ENCODE measurements around the gene C4orf54. TPM values are rescaled to one million over a fixed set of nuclear protein-coding genes. Genes with fewer than 3 reads are reported as not detected.

The C4orf54 gene
- total RNA-seq, 1 experiment from 2014 or later, result 0.04 TPM

- intact Hi-C loops (cut with micrococcal nuclease), result no loop called here
- Histone ChIP-seq H3K4me2 (ENCODE audit: low read length) (no peak overlapping the region), H3K27me3 (ENCODE audit: low read length) (no peaks in the 10 kb centered on the region), H3K4me1 (ENCODE audit: insufficient read depth, low read length) (no peaks in the 10 kb centered on the region), H3K79me2 (ENCODE audit: low read length) (no peaks in the 10 kb centered on the region), H3F3A (ENCODE audit: low read length, unreplicated experiment) (no peaks in the 10 kb centered on the region), H3K36me3 (ENCODE audit: low read depth, low read length) (no peaks in the 10 kb centered on the region), H3K9me3 (ENCODE audit: low read length) (peaks cover 5% of the 10 kb centered on the region; the same call in 1 of the 2 replicates), H3K4me3 (ENCODE audit: low read length) (no peak overlapping the region), H3K27ac (ENCODE audit: low read length) (no peak overlapping the region), H4K20me1 (ENCODE audit: low read length) (no peaks in the 10 kb centered on the region), H3K9ac (ENCODE audit: low read length) (no peak overlapping the region), H3K9me2 (replicated peaks; ENCODE audit: low read length) (no peaks in the 10 kb centered on the region), H2AFZ (ENCODE audit: low read length) (no peak overlapping the region)
- ATAC-seq (no peak), DNase-seq (no peak)
- BruUV-seq (replicated peaks), result no TSS peak
- CTCF ChIA-PET, result no interaction called here
- no peak for TF ChIP-seq EZH2phosphoT487 (IDR thresholded peaks at IDR 0.05; ENCODE audit: borderline replicate concordance, low read length)
- no peak for TF ChIP-seq EZH2 (IDR thresholded peaks at IDR 0.05; ENCODE audit: low read length, unreplicated experiment)
- no peak for TF ChIP-seq CTCF (conservative IDR thresholded peaks at IDR 0.05; ENCODE audit: low read depth, low read length)
- POLR2A ChIA-PET (ENCODE audit: unreplicated experiment), result no interaction called here
Observed at GRCh38 chr4:99687120-99687519, 29.5 kb upstream of the C4orf54 start.

DNA sequence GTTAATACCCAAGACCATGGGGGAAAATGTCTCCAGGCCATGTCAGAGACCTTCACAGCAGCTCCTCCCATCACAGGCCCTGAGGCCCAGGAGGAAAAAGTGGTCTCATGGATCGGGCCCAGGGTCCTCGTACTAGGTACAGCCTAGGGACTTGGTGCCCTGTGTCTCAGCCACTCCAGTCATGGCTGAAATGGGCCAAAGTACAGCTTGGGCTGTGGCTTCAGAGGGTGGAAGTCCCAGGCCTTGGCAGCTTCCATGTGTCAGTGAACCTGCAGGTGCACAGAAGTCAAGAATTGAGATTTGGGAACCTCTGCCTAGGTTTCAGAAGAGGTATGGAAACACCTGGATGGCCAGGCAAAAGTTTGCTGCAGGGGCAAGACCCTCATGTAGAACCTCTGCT is 27.6 kb upstream of the C4orf54 start:
- Histone ChIP-seq H3K9me3 (ENCODE audit: low read length) (no peaks in the 10 kb centered on the region), H3K79me2 (ENCODE audit: low read length) (no peaks in the 10 kb centered on the region), H4K20me1 (ENCODE audit: low read length) (no peaks in the 10 kb centered on the region), H3K27me3 (ENCODE audit: low read length) (no peaks in the 10 kb centered on the region), H3K9me2 (replicated peaks; ENCODE audit: low read length) (no peaks in the 10 kb centered on the region), H2AFZ (ENCODE audit: low read length) (no peak overlapping the region), H3K36me3 (ENCODE audit: low read depth, low read length) (no peaks in the 10 kb centered on the region), H3K4me1 (ENCODE audit: insufficient read depth, low read length) (no peaks in the 10 kb centered on the region), H3K4me3 (ENCODE audit: low read length) (no peak overlapping the region), H3K4me2 (ENCODE audit: low read length) (no peak overlapping the region), H3K9ac (ENCODE audit: low read length) (no peak overlapping the region), H3K27ac (ENCODE audit: low read length) (no peak overlapping the region), H3F3A (ENCODE audit: low read length, unreplicated experiment) (no peaks in the 10 kb centered on the region)
- POLR2A ChIA-PET (ENCODE audit: unreplicated experiment), result no interaction called here
- no peak for DNase-seq
- ATAC-seq, result no peak
- CTCF ChIA-PET, result no interaction called here
- TF ChIP-seq EZH2phosphoT487 (IDR thresholded peaks at IDR 0.05; ENCODE audit: borderline replicate concordance, low read length), result no peak
- TF ChIP-seq EZH2 (IDR thresholded peaks at IDR 0.05; ENCODE audit: low read length, unreplicated experiment), result no peak
- TF ChIP-seq CTCF (conservative IDR thresholded peaks at IDR 0.05; ENCODE audit: low read depth, low read length), result no peak
- no TSS peak for BruUV-seq (replicated peaks)
- intact Hi-C loops (cut with micrococcal nuclease), result no loop called here

DNA sequence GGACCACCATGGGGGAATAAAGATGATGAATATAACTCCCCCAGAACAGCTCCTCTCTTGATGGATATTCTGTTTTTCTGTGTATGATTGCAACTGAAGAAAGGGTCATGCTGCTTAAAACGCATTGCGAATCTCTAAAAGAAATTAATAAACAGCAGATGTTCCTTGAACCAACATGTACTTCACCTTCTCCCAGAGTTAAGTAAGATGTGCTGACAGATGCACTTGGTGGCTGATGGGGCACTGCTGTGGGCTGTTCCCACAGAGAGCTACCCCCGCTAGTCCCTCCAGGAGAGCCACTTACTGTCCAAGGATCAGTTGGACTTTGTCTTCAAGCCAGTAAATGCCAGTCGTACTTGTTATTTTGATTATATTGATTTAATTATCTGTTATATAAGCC is 26.3 kb upstream of the C4orf54 start:
- no peaks in the 10 kb centered on the region for H3F3A ChIP-seq (ENCODE audit: low read length, unreplicated experiment)
- no peak overlapping the region for H3K4me3 ChIP-seq (ENCODE audit: low read length)
- ATAC-seq, result no peak
- POLR2A ChIA-PET (ENCODE audit: unreplicated experiment), result interaction anchor here (0.7 kb wide), 1 partner anchor 140 kb away, joined by 3 read pairs; no protein-coding TSS in a partner anchor
- no peaks in the 10 kb centered on the region for H3K9me3 ChIP-seq (ENCODE audit: low read length)
- H3K4me2 ChIP-seq (ENCODE audit: low read length), result no peak overlapping the region
- H2AFZ ChIP-seq (ENCODE audit: low read length), result no peak overlapping the region
- H3K27me3 ChIP-seq (ENCODE audit: low read length), result no peaks in the 10 kb centered on the region
- H3K36me3 ChIP-seq (ENCODE audit: low read depth, low read length), result no peaks in the 10 kb centered on the region
- no peaks in the 10 kb centered on the region for H4K20me1 ChIP-seq (ENCODE audit: low read length)
- H3K27ac ChIP-seq (ENCODE audit: low read length), result no peak overlapping the region
- intact Hi-C loops (cut with micrococcal nuclease), result no loop called here
- no peaks in the 10 kb centered on the region for H3K79me2 ChIP-seq (ENCODE audit: low read length)
- DNase-seq, result no peak
- H3K9me2 ChIP-seq (replicated peaks; ENCODE audit: low read length), result no peaks in the 10 kb centered on the region
- BruUV-seq (replicated peaks), result no TSS peak
- no peak overlapping the region for H3K9ac ChIP-seq (ENCODE audit: low read length)
- TF ChIP-seq CTCF (conservative IDR thresholded peaks at IDR 0.05; ENCODE audit: low read depth, low read length) (no peak), EZH2 (IDR thresholded peaks at IDR 0.05; ENCODE audit: low read length, unreplicated experiment) (no peak), EZH2phosphoT487 (IDR thresholded peaks at IDR 0.05; ENCODE audit: borderline replicate concordance, low read length) (no peak)
- no peaks in the 10 kb centered on the region for H3K4me1 ChIP-seq (ENCODE audit: insufficient read depth, low read length)
- CTCF ChIA-PET, result no interaction called here
